IPS-NIHi7 (cell line): ENCODE data around the gene VWA5B1.
"Not testable (repeated sequence)": the region's sequence is repeated elsewhere in the genome, so short reads cannot be mapped to it uniquely, and the experiment has no call there.

Experiments used
- DNase-seq: peaks from one replicate; pipeline ENCODE4 v3.0.0; 2012; ENCODE audit warnings: mixed read lengths; ENCODE audit errors: extremely low spot score

VWA5B1 gene, protein sequence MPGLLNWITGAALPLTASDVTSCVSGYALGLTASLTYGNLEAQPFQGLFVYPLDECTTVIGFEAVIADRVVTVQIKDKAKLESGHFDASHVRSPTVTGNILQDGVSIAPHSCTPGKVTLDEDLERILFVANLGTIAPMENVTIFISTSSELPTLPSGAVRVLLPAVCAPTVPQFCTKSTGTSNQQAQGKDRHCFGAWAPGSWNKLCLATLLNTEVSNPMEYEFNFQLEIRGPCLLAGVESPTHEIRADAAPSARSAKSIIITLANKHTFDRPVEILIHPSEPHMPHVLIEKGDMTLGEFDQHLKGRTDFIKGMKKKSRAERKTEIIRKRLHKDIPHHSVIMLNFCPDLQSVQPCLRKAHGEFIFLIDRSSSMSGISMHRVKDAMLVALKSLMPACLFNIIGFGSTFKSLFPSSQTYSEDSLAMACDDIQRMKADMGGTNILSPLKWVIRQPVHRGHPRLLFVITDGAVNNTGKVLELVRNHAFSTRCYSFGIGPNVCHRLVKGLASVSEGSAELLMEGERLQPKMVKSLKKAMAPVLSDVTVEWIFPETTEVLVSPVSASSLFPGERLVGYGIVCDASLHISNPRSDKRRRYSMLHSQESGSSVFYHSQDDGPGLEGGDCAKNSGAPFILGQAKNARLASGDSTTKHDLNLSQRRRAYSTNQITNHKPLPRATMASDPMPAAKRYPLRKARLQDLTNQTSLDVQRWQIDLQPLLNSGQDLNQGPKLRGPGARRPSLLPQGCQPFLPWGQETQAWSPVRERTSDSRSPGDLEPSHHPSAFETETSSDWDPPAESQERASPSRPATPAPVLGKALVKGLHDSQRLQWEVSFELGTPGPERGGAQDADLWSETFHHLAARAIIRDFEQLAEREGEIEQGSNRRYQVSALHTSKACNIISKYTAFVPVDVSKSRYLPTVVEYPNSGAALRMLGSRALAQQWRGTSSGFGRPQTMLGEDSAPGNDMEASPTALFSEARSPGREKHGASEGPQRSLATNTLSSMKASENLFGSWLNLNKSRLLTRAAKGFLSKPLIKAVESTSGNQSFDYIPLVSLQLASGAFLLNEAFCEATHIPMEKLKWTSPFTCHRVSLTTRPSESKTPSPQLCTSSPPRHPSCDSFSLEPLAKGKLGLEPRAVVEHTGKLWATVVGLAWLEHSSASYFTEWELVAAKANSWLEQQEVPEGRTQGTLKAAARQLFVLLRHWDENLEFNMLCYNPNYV

DNA sequence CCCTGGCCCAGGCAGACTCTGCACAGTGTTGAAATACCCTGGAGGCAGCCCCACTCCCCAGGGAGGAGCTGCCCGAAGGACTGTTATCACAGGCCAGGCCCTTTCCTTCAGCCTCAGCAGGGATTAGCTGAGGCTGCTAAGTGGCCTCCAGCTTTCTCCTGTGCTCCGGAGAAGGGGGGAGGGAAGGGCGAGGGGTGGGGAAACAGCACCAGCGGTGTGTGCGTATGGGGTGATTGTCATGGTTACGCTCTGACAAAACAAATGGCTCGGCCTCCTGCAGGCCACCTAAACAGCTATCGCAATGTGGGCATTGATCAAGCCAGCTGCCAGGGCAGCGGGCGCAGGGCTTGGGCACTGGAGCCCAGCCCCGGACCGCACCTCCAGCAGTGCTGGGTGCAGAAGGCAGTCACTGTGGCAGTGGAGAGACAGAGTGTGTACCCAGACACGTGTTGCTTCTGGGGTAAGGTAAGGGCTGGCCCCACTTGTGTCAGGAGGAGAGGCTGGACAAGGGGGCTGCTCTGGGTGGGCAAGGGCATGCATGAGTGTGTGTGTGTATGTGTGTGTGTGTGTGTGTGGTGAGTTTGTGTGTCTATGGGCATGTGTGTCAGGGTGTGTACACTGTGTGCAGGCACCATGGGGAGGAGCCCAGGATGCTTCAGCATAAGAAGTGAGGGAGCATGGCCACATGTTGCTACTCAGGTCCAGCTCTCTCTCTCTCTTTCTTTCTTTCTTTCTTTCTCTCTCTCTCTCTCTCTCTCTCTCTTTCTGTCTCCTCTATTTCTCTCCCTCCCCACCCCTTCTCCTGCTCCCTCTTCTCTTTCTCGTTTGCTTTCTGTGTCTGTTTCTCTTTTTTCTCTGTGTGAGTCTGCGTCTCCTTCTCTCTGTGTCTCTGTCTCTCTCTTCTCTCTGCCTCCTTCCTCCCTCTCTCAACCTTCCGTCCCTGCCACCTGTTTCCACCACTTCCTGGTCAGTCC is at the start of gene VWA5B1:
Gene VWA5B1 (plus strand): TSS at position 252 of the 974 bp plus-strand sequence. CDS start 19,727 bp downstream, outside the sequence.
- DNase-seq: peak; percentile 85

DNA sequence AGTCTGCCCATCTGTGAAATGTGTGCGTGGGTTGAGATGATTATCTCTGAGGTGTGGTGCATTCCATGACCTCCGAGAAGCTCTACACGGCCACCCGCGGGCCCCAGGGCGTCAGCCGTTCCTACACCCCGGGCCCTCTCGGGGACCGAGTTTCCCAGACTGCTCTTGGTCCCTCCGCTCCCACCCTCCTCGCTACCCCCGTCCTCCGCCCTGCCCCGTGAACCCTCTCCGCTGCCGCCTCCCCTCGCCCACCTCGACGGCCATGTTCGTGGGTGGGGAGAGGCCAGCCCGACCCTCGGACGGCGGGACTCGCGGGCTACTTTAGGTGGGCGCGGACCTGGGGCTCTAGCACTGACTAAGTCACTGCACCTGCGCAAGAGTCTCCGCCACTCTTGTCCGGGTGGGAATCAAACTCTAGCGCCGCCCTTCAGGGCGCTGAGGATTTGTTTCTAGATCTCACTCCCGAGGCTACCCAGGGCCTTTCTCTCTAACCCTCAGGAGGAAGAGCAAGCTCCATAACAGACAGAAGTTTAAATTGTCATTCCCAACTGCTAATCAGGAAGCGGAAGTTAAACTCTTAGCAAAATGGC is 47.7 kb upstream of the VWA5B1 start:
- DNase-seq: no peak

DNA sequence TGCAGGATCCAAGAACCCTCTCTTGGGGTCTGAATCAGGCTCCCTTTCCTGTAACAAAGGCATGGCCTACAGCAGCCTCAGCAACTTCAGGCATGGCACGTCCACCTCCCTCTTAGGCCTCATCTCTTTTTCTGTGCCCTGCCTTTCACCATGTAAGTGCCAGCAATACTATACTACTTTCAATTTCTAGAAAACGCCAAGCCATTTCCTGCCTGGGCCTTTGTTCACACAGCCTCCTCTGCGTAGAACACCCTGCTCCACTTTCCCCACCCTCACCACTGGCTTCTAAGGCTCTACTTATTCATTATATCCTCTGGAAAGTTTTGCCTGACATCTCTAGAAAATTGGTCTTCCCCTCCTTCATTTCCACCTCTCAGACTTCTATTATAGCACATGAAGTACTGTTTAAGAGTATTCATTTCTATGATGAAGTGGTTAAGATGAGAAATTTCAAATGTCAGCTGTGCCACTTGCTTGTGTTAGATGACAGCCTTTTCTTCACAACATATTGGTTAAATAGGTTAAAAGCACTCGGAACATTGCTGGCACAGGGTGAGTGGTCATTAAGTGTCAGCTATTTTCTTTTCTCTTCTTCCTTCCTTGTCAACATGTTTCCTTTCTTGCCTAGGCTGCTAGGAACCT is 41.6 kb upstream of the VWA5B1 start:
- DNase-seq: no peak

DNA sequence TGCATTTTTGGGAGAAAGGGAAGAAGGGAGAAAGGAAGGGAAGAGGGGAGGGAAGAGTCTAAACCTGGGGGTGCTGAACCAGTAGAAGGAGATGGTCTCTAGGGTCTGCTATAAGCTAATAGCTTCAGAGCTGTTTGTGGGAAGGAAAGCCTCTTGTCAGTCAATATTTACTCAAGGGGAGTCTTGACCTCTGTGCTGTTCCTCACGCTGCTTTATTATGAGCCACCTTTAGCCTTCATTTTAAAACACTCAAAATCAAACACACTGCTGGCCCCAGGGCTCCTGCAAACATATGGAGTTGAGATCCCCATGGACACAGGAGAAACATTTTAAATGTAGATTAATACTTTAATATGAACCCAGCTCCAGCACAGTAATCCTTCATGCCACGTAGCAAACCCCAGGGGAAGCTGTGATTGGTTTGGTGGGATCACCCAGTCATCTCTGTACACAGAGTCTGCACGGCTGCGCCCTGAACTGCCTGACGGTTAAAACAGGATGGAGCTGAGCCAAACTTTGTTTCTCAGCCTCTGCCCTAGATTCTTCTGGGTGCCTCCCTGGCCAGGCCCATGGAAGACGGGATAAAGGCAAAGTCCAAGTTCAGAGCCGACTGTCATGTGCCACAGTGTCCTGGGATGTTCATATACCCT is 40.2 kb upstream of the VWA5B1 start:
- DNase-seq: no peak

DNA sequence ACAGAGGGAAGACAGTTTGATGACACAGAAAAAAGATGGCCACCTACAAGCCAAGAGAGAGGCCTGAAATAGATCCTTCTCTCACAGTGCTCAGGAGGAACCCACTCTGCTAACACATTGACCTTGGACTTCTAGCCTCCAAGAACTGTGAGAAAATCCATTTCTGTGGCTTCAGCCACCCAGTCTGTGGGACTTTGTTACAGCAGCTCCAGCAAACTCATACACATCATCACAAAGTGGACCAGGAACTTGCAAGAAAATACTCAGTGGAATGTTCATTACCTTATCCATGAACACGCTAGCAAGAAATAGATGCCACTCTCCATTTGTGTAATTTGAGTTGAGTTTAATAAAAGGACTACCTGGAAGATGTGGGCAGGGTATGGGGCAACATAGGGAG is 38.1 kb upstream of the VWA5B1 start:
- no peak for DNase-seq

DNA sequence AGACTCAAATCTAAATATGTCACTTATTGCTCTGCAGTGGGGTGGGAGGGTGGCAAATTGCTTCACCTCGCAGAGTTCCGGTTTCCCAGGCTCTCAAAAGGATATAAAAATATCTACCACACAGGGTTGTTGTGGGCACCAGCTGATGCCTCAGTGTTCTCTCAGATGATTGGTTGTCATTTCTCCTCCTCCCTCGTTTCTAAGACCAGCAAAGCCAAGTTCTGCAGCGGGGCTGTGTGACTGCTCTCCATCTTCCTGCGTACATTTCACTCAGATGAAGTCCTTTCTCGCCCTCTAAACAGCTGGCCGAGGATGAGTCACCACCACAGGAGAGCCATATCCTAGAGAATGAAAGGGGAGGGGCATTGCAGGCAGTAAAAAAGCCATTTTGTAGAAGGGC is 35.0 kb upstream of the VWA5B1 start:
- DNase-seq: peak; percentile 28

DNA sequence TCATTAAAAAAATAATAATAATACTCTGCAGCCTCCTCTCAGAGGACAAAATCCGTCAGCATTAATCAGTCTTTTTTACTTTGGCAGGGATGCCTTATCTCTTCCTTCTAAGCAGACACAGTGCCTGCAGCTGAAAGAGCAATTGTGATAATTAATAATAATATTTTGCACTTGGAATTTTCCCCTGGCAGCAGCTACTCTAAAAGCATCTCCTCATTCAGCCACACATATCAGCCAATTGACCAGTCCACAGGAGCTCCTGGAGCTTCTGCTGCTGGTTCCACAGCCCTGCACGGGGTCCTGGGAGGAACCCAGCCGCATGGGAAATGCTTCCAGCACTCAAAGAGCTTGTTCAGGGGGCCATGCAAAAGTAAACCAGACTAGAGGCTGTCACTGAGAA is 31.0 kb upstream of the VWA5B1 start:
- DNase-seq: no peak

DNA sequence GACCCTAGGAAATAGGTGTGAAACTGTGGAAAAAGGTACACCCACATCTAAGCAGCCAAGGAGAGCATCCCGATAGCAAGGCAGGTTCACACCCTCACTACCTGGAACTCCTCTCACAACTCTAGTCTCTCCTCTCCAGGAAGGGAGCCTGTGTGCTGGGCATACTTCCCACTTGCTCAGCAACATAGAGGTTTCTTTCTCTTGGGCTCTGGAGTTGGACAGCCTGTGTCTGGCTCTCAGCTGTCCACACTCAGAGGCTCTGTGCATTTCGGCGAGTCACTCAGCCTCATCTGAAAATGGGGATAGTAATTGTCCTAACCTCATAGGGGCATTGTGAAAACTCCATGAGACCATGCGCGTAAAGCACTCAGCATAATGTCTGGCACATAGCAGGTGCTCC is 29.6 kb upstream of the VWA5B1 start:
- no peak for DNase-seq

DNA sequence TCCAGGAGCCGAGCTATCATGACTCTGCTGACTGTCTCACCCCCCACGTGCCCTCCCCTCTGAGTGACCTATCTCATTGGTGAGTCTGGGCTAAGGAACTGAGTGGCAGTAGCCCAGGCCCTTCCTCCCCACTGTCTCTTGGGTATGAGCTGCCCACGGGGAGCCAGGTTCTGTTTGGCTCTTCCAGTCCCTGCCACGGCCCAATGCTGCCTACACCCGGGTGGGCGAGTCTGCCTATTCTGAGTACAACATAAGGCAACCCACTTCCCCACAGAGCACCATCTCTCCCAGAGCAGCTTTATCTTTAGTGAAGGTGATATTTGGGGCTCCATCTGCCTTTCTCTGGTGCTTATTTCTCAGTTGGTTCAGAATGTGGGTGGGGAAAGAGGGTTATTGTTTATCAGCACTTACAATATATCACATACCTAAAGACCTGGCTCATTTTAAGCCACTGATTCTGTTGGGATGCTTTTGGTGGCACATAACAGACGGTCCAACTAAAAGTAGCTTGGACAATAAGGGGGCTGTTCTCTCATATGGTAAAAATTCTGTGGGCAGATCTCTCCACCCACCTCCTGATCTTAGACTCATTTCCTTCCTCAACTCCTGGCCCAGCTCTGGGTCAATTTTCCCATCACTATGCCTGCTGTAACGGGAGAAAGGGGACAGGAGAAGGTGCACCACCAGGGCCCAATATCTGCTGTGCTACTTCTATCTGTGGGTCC is 27.7 kb upstream of the VWA5B1 start:
- no peak for DNase-seq

DNA sequence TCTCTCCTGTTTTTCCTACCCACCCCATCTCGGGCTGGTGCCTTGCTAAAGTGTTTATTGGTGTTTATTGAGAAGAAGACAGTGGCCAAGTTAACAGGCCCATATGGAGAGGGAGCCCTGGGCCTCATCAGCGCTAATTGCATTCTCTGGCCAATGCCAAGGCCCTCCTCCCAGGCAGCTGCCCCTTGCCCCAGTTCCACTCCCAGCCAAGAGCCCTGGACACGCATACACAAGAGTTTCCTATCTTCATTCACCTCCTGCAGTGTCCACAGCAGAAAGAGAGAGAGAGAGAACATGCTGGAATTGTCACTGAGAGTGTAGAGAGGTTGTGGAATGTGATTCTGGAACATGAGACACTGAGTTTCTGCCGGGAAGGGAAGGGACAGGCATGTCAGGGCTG is 25.4 kb upstream of the VWA5B1 start:
- DNase-seq: no peak

DNA sequence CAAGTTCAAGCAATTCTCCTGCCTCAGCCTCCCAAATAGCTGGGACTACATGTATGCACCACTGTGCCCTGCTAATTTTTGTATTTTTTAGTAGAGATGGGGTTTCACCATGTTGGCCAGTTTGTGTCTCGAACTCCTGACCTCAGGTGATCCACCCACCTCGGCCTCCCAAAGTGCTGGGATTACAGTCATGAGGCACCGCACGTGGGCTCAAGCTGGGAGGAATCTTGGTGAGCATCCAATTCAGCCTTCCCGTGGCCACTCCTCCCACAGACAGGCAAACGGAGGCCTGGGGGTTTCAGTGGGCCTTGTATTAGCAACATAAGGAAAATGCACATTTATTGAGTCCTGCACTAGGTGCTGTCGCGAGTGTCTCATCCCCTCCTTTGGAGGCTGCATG is 24.5 kb upstream of the VWA5B1 start:
- no peak for DNase-seq

DNA sequence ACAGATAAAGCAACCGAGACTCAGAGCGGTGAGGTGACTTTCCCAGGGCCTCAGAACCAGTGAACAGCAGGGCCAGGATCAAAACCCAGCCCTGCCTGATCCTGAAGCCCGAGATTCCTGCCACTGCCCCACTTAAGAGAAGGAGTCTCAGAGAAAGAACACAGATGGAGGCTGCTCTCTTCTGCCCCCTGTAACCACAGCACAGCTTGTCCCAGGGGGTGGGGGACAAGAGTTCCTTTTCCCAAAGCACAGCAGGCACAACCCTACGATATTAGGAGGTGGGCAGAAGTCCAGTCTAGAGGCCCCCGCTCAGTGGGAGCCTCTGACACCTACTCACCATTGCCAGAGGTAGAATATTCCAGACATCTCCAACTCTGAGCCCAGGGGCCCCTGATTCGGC is 24.0 kb upstream of the VWA5B1 start:
- DNase-seq: peak; percentile 46

DNA sequence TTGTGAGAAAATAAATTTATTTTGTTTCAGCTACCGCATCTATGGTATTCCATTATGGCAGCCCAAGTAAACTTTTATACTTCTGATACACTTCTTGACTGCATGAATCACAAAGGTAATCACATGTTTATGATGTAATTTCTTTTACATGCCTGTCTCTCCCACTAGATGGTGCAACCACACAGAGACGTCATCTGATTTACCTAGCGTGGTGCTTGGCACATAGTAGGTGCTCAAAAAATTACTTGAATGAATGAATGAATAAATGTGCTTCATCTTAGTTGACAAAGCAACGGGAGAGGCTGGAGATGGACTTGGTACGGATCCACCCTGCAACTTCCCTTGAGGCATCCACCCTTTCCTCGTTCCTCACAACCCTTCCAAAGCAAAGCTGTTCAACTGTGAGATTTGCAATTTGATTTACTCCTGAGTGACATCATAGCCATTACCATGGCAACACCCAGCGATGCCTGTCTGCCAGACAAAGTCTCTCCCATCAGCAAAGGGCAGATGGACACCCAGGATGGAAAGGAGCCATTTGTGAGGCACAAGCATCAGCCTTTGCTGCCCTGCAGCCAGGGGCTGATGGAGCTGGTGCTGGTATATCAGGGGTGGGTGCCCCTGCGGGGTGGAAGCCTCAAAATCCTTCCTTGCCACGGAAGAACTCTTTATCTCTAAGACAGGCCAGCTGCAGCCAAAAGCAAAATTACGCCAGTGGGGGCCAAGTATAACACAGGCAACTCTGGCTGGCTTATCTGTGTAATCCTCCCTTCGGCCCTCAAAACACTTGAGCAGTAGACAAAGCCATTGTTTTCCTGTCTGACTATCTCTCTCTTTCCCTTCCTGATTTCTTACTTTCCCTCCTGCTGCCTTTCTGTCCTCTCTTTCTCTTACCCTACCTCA is 18.9 kb upstream of the VWA5B1 start:
- no peak for DNase-seq

DNA sequence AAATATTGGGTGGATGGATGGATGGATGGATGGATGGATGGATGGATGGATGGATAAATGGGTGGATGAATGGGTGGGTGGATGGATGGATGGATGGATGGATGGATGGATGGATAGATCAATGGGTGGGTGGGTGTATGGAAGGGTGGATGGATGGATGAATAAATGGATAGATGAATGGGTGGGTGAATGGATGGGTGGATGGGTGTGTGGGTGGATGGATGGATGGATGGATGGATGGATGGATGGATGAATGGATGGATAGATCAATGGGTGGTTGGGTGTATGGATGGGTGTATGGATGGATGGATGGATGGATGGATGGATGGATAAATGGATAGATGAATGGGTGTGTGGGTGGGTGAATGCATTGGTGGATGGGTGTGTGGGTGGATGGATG is 17.0 kb upstream of the VWA5B1 start:
- DNase-seq: not testable (repeated sequence)

DNA sequence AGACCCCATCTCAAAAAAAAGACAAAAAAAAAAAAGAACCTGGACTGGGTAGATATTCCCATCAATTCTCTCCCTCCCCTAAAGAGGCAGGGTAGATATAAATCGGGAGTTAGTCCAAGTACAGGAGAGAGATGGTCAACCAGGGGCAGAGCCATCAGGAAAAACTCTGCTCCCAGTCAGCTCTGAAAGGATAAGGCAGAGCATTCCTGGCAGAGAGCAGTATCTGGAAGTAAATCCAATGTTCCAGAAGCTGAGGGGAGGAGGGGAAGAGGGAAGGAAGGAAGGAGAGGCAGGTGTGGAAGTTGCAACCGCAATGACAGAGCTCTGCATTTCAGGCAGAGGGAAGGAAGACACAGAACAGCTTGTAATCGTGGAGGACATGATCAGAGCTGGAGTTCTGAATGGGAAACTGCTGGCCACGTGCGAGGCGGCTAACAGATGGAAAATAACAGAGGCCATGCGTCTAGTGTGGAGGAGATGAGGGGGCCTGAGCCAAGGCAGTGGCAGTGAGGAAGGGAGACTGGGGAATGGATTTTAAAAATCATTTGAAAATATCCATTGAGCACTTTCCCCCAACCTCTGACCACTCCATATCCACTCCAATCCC is 15.3 kb upstream of the VWA5B1 start:
- DNase-seq: no peak

DNA sequence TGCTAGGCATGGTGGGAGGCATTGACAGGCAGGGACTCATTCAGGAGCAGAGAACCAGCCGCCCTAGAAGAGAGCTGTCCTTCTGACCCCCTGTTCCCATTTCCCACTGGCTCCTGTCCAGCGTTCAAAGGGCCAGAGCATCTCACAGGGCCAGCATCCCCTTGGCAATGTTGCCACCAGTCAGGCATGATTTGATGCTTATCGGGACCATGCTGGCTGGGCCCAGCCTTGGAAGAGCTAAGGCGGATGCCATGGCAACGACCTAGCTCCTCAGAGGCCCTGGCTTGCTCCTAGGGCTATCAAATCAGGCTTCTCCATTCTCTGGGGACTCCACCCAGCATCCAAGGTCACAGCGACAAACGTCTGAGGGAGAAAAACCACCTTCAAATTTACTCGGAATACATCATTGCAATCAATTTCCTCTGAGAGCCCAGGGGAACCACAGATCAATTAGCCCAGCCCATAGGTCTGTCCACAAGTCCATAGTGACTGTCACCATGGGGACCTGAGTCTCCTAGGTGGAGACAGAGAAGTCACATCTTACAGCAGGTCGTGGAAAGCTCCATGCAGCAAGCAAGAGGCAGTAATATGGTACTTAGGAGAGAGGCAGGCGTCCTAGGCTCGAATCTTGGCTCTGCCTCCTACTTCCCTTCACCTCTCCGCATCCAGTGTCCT is 14.1 kb upstream of the VWA5B1 start:
- no peak for DNase-seq

DNA sequence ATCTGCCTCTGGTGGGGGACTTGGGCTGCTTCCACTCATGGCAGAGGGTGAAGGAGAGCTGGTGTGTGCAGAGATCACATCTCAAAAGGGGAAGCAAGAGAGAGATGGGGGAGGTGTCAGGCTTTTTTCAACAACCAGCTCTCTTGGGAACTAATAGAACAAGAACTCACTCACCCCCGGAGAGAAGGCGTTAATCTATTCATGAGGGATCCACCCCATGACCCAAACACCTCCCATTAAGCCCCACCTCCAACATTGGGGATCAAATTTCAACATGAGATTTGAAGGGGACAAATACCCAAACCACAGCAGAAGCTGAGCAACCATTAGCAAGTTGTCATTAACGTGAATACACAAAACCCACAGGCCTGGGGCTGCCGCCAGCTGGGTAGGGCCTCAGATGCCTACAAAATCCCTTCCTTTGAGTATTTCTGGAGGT is 12.0 kb upstream of the VWA5B1 start:
- peak; percentile 39 for DNase-seq
